NCI-H446 treated with DMSO at 0.1 percent for 48 hours (cell line): Measurements from ENCODE around the gene KLHL24.
"Not testable (repeated sequence)": the region's sequence is repeated elsewhere in the genome, so short reads cannot be mapped to it uniquely, and the experiment has no call there.

Experiments used
- DNase-seq: peaks from one replicate; lab custom pipeline; 2025; lab: John Stamatoyannopoulos, UW

Gene KLHL24

DNA sequence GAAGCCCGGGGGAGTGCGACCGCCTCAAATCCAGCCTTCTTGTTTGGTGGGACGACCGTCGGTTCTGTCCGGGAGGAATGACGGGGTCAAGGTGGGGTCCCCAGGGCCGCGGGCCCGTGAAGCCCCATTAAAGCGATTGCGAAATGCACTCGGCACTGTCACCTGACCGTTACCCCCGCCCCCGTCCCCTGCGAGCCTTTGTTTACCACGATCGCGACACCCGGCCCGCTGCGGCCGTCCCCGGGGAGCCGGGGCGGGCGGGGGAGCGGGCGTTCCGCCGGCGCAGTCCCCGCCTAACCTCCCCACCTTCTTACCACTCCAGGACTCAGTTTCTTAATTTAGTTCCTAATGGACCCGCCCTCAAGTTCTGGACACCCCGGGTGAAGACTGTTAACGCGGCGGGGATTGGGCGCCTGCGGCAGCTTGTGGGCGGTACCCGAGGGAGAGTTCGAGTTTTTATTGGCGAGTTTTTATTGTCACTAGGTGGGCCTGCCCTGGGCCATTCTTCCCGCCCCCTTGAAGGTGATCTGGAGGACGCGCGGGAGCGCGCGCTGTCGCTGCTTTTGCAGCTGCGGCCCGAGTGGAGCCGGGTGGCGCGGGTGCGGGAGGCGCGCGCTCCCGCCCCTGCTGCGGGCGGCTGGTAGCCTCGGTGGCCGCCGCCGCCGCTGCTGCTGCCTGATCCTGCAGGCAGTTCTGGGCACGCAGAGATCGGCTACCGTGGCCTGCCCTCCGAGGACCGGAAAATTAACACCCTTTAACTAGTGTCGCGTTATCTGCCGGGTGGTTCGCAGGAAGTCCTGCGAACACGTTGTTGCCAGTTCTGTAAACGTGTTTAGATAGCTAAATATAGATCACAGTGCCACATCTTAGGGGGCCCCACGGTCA, 1.0 kb downstream of the KLHL24 start:
- peak; percentile 97 for DNase-seq

GRCh38 chr3:183637106-183637486, 1.7 kb downstream of the KLHL24 start:
- DNase-seq: no peak

- not testable (repeated sequence) for DNase-seq
Observed at GRCh38 chr3:183637633-183638032, 2.2 kb downstream of the KLHL24 start.

DNA sequence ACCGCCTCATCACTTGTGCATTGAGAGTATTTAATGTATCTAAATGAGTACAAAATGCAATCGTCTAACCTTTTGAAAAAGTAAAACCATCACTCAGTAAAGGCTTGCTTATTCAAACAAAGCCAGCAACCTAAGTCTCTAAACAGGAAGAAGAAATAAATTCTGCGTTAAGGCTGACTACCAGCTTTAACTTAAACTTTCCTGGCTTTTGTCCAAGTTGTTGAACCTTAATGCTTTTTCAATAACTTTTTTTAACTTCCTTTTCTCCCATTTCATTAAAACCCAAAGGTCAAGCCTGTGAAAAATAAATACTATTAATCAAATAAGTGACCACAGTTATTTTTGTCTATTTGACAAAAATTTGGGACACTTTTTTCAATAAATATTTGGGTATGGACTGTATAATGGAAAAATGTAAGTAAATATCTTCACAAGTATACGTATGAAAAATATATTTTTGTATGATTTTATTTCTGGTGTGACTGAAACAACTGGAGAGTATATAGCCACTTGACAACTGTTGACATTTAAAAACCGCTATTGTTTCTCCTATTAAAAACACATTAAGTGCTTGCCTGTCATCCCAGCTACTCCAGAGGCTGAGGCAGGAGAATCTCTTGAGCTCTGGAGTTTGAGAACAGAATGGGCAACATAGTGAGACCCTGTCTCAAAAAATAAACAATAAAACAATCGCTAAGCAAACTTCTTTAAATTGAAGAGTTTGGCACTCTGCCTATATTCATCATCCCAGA, 2.9 kb downstream of the KLHL24 start:
- no peak for DNase-seq

DNA sequence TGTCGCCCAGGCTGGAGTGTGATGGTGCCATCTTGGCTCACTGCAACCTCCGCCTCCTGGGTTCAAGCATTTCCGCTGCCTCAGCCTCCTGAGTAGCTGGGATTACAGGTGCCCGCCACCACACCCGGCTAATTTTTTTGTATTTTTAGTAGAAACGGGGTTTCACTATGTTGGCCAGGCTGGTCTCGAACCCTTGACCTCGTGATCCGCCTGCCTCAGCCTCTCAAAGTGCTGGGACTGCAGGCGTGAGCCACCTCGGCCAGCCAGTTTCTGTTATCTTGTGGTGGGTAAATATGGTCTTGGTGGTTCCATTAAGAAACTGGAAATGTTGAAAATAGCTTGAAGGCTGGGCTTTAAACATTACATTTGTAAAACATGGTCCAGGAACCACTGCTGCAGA, 5.2 kb downstream of the KLHL24 start:
- not testable (repeated sequence) for DNase-seq

DNA sequence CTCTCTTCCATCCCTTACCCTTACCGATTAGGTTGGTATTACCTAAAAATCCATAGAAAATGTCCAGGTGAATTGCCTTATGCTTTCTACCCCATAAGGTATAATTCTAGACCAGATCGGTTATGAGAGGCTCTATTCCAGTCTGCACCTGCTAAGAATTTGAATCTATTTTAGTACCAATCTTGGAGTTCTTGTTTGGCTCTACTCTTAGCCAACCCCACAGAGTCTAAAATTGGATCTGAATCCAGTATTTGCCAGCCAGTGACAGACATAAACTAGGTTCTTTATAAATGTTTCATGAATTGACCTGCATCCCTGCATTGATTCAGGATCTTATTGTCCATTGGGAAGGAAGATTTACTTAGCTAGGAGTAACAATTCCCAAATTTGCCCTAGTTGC, 6.5 kb downstream of the KLHL24 start:
- DNase-seq: no peak

DNA sequence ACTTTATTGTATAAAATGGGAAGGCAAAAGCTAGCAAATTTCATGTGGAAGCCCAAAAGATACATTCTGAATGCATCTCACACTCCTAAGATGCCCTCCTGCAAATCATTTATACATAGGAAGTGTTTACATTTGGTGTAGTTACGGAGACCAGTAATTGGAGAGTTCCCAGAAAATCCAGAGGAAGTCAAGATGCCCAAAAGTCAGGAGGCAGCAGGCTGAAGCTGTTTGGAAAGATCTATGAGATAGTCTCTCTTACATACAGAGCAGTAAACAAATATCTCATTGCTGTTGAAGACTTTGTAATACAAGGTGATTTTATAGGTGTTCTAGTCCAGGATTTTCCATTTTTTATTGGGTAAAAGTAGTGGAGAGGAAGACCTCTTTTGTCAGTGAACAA, 8.8 kb downstream of the KLHL24 start:
- no peak for DNase-seq

DNA sequence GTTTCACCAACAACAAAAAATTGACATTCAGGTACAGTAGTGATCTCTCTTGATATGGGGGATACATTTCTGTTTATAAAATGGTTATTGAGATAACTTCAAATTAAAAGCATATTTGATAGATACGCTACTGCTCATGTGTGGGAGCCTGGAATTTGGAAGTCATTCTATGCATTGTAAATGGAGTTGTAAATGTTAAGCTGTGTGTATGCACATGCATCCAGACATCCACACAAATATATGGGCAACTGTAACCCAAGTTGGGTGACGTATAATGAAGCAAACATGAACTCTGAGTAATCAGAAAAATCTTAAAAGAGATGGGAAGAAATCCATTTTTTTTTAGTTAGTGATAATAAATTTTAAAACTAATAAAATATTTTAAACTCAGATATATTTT, 9.8 kb downstream of the KLHL24 start:
- DNase-seq: no peak

DNA sequence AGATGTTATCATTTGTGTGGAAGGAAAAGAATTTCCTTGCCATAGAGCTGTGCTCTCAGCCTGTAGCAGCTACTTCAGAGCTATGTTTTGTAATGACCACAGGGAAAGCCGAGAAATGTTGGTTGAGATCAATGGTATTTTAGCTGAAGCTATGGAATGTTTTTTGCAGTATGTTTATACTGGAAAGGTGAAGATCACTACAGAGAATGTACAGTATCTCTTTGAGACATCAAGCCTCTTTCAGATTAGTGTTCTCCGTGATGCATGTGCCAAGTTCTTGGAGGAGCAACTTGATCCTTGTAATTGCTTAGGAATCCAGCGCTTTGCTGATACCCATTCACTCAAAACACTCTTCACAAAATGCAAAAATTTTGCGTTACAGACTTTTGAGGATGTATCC, 15.1 kb downstream of the KLHL24 start:
- DNase-seq: no peak

DNA sequence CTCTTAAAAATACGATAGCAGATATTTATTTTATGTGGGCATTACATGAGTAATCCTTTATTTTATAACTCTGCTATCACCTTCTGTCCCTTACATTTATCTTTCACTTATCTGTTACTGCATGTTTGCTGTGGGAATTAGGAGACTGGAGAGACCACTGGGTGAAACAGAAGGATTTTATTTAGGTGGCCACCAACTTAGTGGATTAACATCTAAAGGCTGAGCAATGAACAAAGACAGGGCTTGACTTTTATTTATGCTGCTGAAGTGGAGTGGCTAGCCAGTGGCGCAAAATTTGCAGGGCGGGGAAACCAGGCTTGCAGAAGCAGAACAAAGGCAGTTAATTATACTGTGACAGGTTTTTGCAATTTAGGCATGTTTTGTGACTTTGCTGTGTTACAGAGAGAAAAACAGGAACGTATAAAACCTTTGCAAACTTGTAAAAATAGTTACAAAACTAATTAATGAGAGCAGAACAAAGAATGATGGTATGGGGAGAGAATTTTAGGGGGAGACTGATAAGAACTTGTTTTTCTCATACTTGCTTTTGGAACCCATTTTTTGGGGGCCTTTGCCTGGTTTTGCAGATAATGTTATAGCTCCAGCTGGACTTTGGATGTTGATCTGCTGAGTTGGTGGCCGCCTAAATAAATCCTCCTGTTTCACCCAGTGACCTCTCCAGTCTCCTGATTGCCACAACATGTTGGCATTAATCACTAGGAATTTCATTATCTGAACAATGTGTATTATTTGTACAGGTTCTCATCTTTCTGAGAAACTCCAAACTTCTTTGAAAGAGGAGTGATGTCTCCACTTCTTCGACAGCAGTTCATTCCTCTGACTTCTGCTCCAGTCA, 18.0 kb downstream of the KLHL24 start:
- DNase-seq: no peak

GRCh38 chr3:183654727-183655126, 19.3 kb downstream of the KLHL24 start:
- no peak for DNase-seq

DNA sequence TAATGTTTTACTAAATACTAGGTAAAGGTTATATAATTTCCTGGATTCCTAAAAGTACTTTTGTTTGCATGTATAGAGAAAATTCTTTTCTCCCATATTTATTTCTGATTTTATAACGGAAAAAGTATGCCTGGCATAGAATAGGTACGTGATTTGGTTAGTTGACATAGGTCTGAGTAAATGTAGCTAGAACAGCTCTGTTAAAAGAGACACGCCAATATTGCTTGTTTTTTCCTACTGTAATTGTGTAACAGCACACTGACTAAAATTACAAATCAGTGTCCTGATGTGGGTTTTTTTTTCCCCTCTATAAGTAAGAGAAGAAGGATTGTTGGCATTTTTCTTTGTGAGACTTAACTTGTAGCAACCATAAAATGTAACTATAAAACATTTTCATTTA, 26.7 kb downstream of the KLHL24 start:
- DNase-seq: no peak

DNA sequence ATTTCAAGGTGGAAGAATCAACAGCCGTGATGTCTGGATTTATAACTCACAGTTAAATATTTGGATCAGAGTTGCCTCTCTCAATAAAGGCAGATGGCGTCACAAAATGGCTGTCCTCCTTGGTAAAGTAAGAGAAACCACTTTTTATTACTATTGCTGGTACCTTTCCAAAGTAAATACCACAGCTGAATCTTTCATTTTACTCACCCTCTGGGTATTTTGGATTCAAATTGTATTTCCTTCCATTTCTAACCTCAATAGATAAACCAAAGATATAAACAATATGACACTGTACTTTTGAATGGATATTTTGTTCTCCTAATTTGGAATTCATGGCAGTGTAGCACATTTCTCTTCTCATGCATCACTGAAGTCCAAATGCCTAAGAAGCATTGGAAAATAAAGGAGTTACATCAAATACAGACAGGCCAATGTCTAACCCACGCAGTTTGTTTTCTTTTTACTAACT, 29.5 kb downstream of the KLHL24 start:
- no peak for DNase-seq

GRCh38 chr3:183680061-183680460, 44.6 kb downstream of the KLHL24 start:
- no peak for DNase-seq

DNA sequence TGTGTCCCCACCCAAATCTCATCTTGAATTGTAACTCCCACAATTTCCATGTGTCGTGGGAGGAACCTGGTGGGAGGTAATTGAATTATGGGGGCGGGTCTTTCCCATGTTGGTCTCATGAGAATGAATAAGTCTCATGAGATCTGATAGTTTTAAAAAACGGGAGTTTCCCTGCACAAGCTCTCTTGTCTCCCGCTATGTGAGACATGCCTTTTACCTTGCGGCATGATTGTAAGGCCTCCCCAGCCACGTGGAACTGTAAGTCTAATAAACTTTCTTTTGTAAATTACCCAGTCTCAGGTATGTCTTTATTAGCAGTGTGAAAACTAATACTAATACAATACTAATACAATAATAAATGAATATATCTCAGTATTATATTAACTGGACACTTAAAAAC, 52.3 kb downstream of the KLHL24 start:
- no peak for DNase-seq

DNA sequence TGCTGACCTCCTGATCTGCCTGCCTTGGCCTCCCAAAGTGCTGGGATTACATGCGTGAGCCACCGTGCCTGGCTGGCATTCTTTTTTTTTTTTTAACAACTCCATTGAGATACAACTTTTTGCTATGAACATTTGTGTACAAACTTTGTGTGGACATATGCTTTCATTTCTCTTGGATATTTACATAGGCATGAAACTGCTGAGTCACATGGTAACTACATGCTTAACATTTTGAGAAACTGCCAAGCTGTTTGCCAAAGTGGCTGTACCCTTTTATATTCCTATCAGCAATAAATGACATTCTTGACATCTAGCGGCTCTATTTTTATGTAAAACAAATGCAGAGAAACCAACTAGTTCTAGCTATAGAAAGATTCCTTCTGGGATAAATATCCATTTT, 53.5 kb downstream of the KLHL24 start:
- no peak for DNase-seq

- not testable (repeated sequence) for DNase-seq
Observed at GRCh38 chr3:183689621-183690020, 54.2 kb downstream of the KLHL24 start.

GRCh38 chr3:183690402-183690995, 55.1 kb downstream of the KLHL24 start:
- no peak for DNase-seq

GRCh38 chr3:183692436-183692835, 57.0 kb downstream of the KLHL24 start:
- DNase-seq: no peak

DNA sequence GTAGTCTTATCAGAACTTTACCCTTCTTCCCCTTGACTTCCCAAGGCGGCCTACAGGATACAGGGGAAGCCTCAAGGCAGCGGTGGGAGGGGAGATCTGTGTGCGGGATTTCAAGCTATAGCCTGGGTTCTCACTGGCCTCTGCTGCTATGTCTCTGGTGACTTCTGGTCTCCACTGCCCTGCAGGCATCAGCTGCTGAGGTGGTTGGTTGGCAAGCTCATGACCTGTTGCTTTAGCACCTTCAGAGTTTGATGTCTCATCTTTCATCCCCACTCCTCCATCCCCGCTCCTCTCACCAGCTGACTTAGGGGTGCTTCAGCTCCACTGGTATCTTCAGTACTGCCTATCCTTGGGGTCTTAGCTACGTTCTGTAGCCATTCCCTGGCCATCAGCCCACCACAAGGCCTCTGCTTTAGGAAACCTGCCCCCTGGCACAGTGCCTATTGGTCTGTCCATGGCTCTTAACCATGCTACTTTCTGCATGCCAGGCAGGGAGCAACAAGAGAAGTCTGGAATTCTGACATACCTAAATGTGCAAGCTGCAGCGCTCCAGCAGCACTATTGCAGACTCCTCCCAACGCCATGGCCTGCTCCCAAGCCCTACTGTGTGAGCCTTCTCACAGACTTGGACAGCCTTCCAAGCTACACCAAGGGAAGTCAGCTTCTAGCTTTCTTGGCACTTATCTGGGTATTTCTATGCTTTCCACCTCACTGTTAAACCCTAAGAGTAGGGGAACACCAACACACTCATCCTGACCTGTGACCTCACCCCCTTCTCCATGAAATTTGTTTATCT, 60.3 kb downstream of the KLHL24 start:
- DNase-seq: no peak

- DNase-seq: no peak
Observed at GRCh38 chr3:183697123-183697609, 61.7 kb downstream of the KLHL24 start.
